PC-9 (cell line): ENCODE data around the gene HIRA. TPM values are rescaled to one million over a fixed set of nuclear protein-coding genes. Genes with fewer than 3 reads are reported as not detected.

Source experiments
- BruUV-seq: library from RNA; stranded (reverse); fragments of 400-500 nt; replicated peaks from 2 replicates; lab custom pipeline; 2021; lab: Mats Ljungman, UMichigan
- CTCF ChIA-PET: fragments of 300-600 bp; sonication (Branson Sonifier 250); formaldehyde crosslinking; loops from one replicate; lab custom pipeline; 2022; ENCODE audit warnings: antibody characterized with exemption; lab: Charles Lee
- POLR2A ChIA-PET: fragments of 300-600 bp; sonication (Branson Sonifier 250); formaldehyde crosslinking; loops from one replicate; lab custom pipeline; 2022; ENCODE audit warnings: antibody characterized with exemption; ENCODE audit not compliant: unreplicated experiment; lab: Charles Lee
- DNase-seq, 2 experiments: peaks; one replicate each; pipeline versions ENCODE4 v3.0.0 to v3.0.0-alpha.2; 2015 to 2022; ENCODE audit warnings: mixed read lengths in 1 of 2
- H2AFZ ChIP-seq: fragments of 200-600 bp; sonication (generic); 2 replicates; pipeline ENCODE4 v1.8.1; 2017; ENCODE audit warnings: antibody characterized with exemption
- H3F3A ChIP-seq: fragments of 200-600 bp; sonication (generic); 2 replicates; pipeline ENCODE4 v1.8.1; 2017; ENCODE audit warnings: antibody characterized with exemption, mild to moderate bottlenecking, low read depth; ENCODE audit not compliant: insufficient read depth
- H3K27ac ChIP-seq: fragments of 200-600 bp; sonication (generic); 2 replicates; pipeline ENCODE4 v1.6.1; 2016; ENCODE audit warnings: mixed run types
- H3K27me3 ChIP-seq: fragments of 200-600 bp; sonication (generic); 2 replicates; pipeline ENCODE4 v1.6.1; 2016; ENCODE audit warnings: low read depth, mixed run types; ENCODE audit not compliant: insufficient read depth
- H3K36me3 ChIP-seq: fragments of 200-600 bp; sonication (generic); 2 replicates; pipeline ENCODE4 v1.6.1; 2016; ENCODE audit warnings: low read depth, mixed run types
- H3K4me1 ChIP-seq: fragments of 200-600 bp; sonication (generic); replicated peaks from 2 replicates; pipeline ENCODE4 v1.6.1; 2016; ENCODE audit warnings: mixed run types; ENCODE audit not compliant: insufficient read depth
- H3K4me2 ChIP-seq: fragments of 200-600 bp; sonication (generic); 2 replicates; pipeline ENCODE4 v1.6.1; 2017; ENCODE audit warnings: mixed run types
- H3K4me3 ChIP-seq: fragments of 200-600 bp; sonication (generic); 2 replicates; pipeline ENCODE4 v1.6.1; 2016; ENCODE audit warnings: mixed run types
- H3K79me2 ChIP-seq: fragments of 200-600 bp; sonication (generic); 2 replicates; pipeline ENCODE4 v1.6.1; 2017; ENCODE audit warnings: low read depth, mixed run types
- H3K9me2 ChIP-seq: fragments of 200-600 bp; sonication (generic); 2 replicates; pipeline ENCODE4 v1.8.1; 2017; ENCODE audit warnings: mild to moderate bottlenecking; ENCODE audit not compliant: insufficient read depth
- H3K9me3 ChIP-seq: fragments of 200-600 bp; sonication (generic); 2 replicates; pipeline ENCODE4 v1.8.1; 2016; ENCODE audit warnings: low read depth; ENCODE audit not compliant: insufficient read depth
- H4K20me1 ChIP-seq: fragments of 200-600 bp; sonication (generic); 2 replicates; pipeline ENCODE4 v1.8.1; 2017; ENCODE audit not compliant: insufficient read depth
- CTCF ChIP-seq: fragments of 200-600 bp; sonication (generic); conservative IDR thresholded peaks from 2 replicates; pipeline ENCODE4 v1.6.1; 2017; ENCODE audit warnings: mixed run types, antibody characterized with exemption, mild to moderate bottlenecking, moderate library complexity
- EZH2 ChIP-seq: fragments of 200-600 bp; sonication (generic); IDR thresholded peaks from 2 replicates; pipeline ENCODE4 v1.8.0; 2017; ENCODE audit warnings: antibody characterized with exemption, low read depth
- intact Hi-C: fragments of 100-400 bp; cut with micrococcal nuclease; formaldehyde crosslinking; loops from one replicate; pipeline ENCODE4 v1.10.0; 2022; ENCODE audit not compliant: unreplicated experiment
- total RNA-seq: library from RNA; stranded (reverse); gene quantifications from 2 replicates; pipeline ENCODE4 v1.2.3, GENCODE V29; 2021

Gene HIRA
- total RNA-seq, 1 experiment from 2014 or later, result 19.2 TPM

- Histone ChIP-seq H3K4me3 (no peak overlapping the region), H3K4me2 (no peak overlapping the region), H4K20me1 (no peaks in the 10 kb centered on the region), H3K79me2 (no peaks in the 10 kb centered on the region), H3K27me3 (no peaks in the 10 kb centered on the region), H3K9me3 (no peaks in the 10 kb centered on the region), H3F3A (no peaks in the 10 kb centered on the region), H3K27ac (no peak overlapping the region), H3K36me3 (no peaks in the 10 kb centered on the region), H3K4me1 (no peaks in the 10 kb centered on the region), H2AFZ (no peak overlapping the region), H3K9me2 (no peaks in the 10 kb centered on the region)
- CTCF ChIA-PET, result no interaction called here
- intact Hi-C loops, result loop anchor here (5.0 kb wide), 1 partner anchor 323 kb away; no protein-coding TSS in a partner anchor
- POLR2A ChIA-PET, result no interaction called here
- BruUV-seq, result no TSS peak
- no peak for TF ChIP-seq CTCF
- no peak for TF ChIP-seq EZH2
- no peak for DNase-seq
These were observed 127.0 kb downstream of the HIRA start for GRCh38 chr22:19304547-19304946.

GRCh38 chr22:19303785-19304184, 127.7 kb downstream of the HIRA start:
- H3K4me1 ChIP-seq, result no peaks in the 10 kb centered on the region

GRCh38 chr22:19295733-19296132, 135.8 kb downstream of the HIRA start:
- H2AFZ ChIP-seq, result no peak overlapping the region
- no peaks in the 10 kb centered on the region for H3F3A ChIP-seq
- BruUV-seq, result no TSS peak
- no peak for TF ChIP-seq EZH2
- TF ChIP-seq CTCF, result no peak
- no peaks in the 10 kb centered on the region for H3K79me2 ChIP-seq
- no peaks in the 10 kb centered on the region for H3K4me1 ChIP-seq
- intact Hi-C loops, result loop anchor here (10.0 kb wide), 1 partner anchor 179 kb away; the partner anchor contains the start of genes CDC45 and UFD1
- no peaks in the 10 kb centered on the region for H3K27me3 ChIP-seq
- no peaks in the 10 kb centered on the region for H3K9me2 ChIP-seq
- no peaks in the 10 kb centered on the region for H4K20me1 ChIP-seq
- CTCF ChIA-PET, result no interaction called here
- DNase-seq, result no peak
- H3K4me2 ChIP-seq, result no peak overlapping the region
- H3K36me3 ChIP-seq, result no peaks in the 10 kb centered on the region
- POLR2A ChIA-PET, result interaction anchor here (0.6 kb wide), 1 partner anchor 52 kb away, joined by 3 read pairs; no protein-coding TSS in a partner anchor
- H3K27ac ChIP-seq, result no peak overlapping the region
- H3K4me3 ChIP-seq, result no peak overlapping the region
- no peaks in the 10 kb centered on the region for H3K9me3 ChIP-seq

More at GRCh38 chr22:19303785-19304184, 127.7 kb downstream of the HIRA start:
- no TSS peak for BruUV-seq
- H3K9me3 ChIP-seq, result no peaks in the 10 kb centered on the region
- CTCF ChIA-PET, result interaction anchor here (0.6 kb wide), 2 partner anchors 81 to 398 kb away, joined by 3 to 4 read pairs; no protein-coding TSS in a partner anchor
- H3K4me2 ChIP-seq, result no peak overlapping the region
- H3K27ac ChIP-seq, result no peak overlapping the region
- no peaks in the 10 kb centered on the region for H3K9me2 ChIP-seq
- TF ChIP-seq CTCF (no peak), EZH2 (no peak)
- DNase-seq, result no peak
- intact Hi-C loops, result loop anchor here (5.0 kb wide), 1 partner anchor 324 kb away; no protein-coding TSS in a partner anchor
- POLR2A ChIA-PET, result no interaction called here
- no peaks in the 10 kb centered on the region for H3K79me2 ChIP-seq
- no peaks in the 10 kb centered on the region for H3K36me3 ChIP-seq
- H2AFZ ChIP-seq, result no peak overlapping the region
- H3K4me3 ChIP-seq, result no peak overlapping the region
- no peaks in the 10 kb centered on the region for H3F3A ChIP-seq
- H3K27me3 ChIP-seq, result no peaks in the 10 kb centered on the region
- no peaks in the 10 kb centered on the region for H4K20me1 ChIP-seq
